GM19455 (cell line): ENCODE results near the gene PSMA8.
"Not testable (repeated sequence)": the region's sequence is repeated elsewhere in the genome, so short reads cannot be mapped to it uniquely, and the experiment has no call there.

Experiments used
- ATAC-seq: cut with Tn5 transposase; IDR thresholded peaks from one replicate; pipeline ENCODE4 v1.9.1; 2021; ENCODE audit not compliant: unreplicated experiment

Gene PSMA8

GRCh38 chr18:26228562-26229260, 95.0 kb downstream of the PSMA8 start:
- ATAC-seq, result no peak

GRCh38 chr18:26230497-26230896, 96.8 kb downstream of the PSMA8 start:
- no peak for ATAC-seq

- ATAC-seq, result no peak
These were observed 99.5 kb downstream of the PSMA8 start for GRCh38 chr18:26233208-26233607.

- not testable (repeated sequence) for ATAC-seq
These were observed 103.7 kb downstream of the PSMA8 start for GRCh38 chr18:26237363-26237762.

GRCh38 chr18:26238718-26239117, 105.0 kb downstream of the PSMA8 start:
- ATAC-seq, result not testable (repeated sequence)

- not testable (repeated sequence) for ATAC-seq
These were observed 108.7 kb downstream of the PSMA8 start for GRCh38 chr18:26242392-26242791.
